Vagina (tissue), 2 donors: ENCODE data around the gene LPP. TPM values are rescaled to one million over a fixed set of nuclear protein-coding genes. Genes with fewer than 3 reads are reported as not detected.

Source experiments
- DNase-seq, 2 donors: peaks; one replicate each; pipeline ENCODE4 v3.0.0-alpha.2; 2017; ENCODE audit errors: extremely low spot score in 2 of 2
- H3K27ac ChIP-seq: fragments of 200-600 bp; sonication (generic); one replicate; pipeline ENCODE4 v1.5.1; 2019
- H3K27me3 ChIP-seq: fragments of 200-600 bp; sonication (generic); one replicate; pipeline ENCODE4 v1.5.1; 2019
- H3K36me3 ChIP-seq, 2 donors: fragments of 200-600 bp; sonication (generic); one replicate each; pipeline ENCODE4 v1.5.1; 2017 to 2019
- H3K4me1 ChIP-seq: fragments of 200-600 bp; sonication (generic); one replicate; pipeline ENCODE4 v1.5.1; 2019
- H3K4me3 ChIP-seq, 2 donors: fragments of 200-600 bp; sonication (generic); 1 replicate in 1 of 2; 2 replicates in 1 of 2; pipeline ENCODE4 v1.5.1; 2016 to 2019
- H3K9me3 ChIP-seq: fragments of 200-600 bp; sonication (generic); one replicate; pipeline ENCODE4 v1.5.1; 2019
- CTCF ChIP-seq, 3 experiments: fragments of 450-650 bp in 2 of 3; fragments of 200-600 bp in 1 of 3; sonication (generic) in 1 of 3; IDR thresholded peaks; one replicate each; pipeline ENCODE4 v1.5.1; 2017 to 2019; ENCODE audit warnings: antibody characterized with exemption in 3 of 3, mild to moderate bottlenecking in 2 of 3, moderate library complexity in 2 of 3
- POLR2A ChIP-seq, 2 donors: fragments of 450-650 bp; IDR thresholded peaks; one replicate each; pipeline ENCODE4 v1.6.1; 2017; ENCODE audit warnings: antibody characterized with exemption in 2 of 2, mild to moderate bottlenecking in 2 of 2, moderate library complexity in 2 of 2
- POLR2AphosphoS5 ChIP-seq, 2 donors: sonication (generic); formaldehyde crosslinking; IDR thresholded peaks; one replicate each; pipeline ENCODE4 v1.9.0; 2017; ENCODE audit warnings: antibody characterized with exemption in 2 of 2, mild to moderate bottlenecking in 2 of 2, low read depth in 1 of 2; ENCODE audit not compliant: insufficient read depth in 1 of 2
- intact Hi-C: fragments of 100-400 bp; cut with DNase I; formaldehyde crosslinking; loops from one replicate; pipeline ENCODE4 v1.15.1; 2023
- total RNA-seq: library from RNA; depleted of rRNA; stranded (reverse); fragments of >200 nt; gene quantifications from one replicate; pipeline ENCODE4 v1.2.3, GENCODE V29; 2016

Gene LPP
- total RNA-seq, 1 donor from 2014 or later = 248 TPM

- no peak for TF ChIP-seq POLR2A (IDR thresholded peaks at IDR 0.05)
- no peak for TF ChIP-seq POLR2AphosphoS5 (IDR thresholded peaks at IDR 0.05; ENCODE audit: insufficient read depth in 1 of 2, low read depth in 1 of 2)
- TF ChIP-seq CTCF (IDR thresholded peaks at IDR 0.05) = no peak
- H3K4me3 ChIP-seq = no peak overlapping the region
- intact Hi-C loops = loop anchor here (1.0 kb wide), 1 partner anchor 18 kb away; no protein-coding TSS in a partner anchor
- H3K36me3 ChIP-seq = no peaks in the 10 kb centered on the region
- no peak overlapping the region for H3K27ac ChIP-seq
- H3K9me3 ChIP-seq = no peaks in the 10 kb centered on the region
- H3K27me3 ChIP-seq = no peaks in the 10 kb centered on the region
- H3K4me1 ChIP-seq = no peaks in the 10 kb centered on the region
- no peak for DNase-seq
Measured at GRCh38 chr3:188890572-188891270, 736.8 kb downstream of the LPP start.

- Histone ChIP-seq H3K36me3 (no peaks in the 10 kb centered on the region), H3K4me3 (no peak overlapping the region), H3K27me3 (no peaks in the 10 kb centered on the region), H3K9me3 (no peaks in the 10 kb centered on the region), H3K4me1 (peaks cover 24% of the 10 kb centered on the region), H3K27ac (peak overlapping the region; percentile 29)
- no peak for DNase-seq
- intact Hi-C loops = no loop called here
- no peak for TF ChIP-seq CTCF (IDR thresholded peaks at IDR 0.05)
- no peak for TF ChIP-seq POLR2AphosphoS5 (IDR thresholded peaks at IDR 0.05; ENCODE audit: insufficient read depth in 1 of 2, low read depth in 1 of 2)
- TF ChIP-seq POLR2A (IDR thresholded peaks at IDR 0.05) = no peak
Measured at GRCh38 chr3:188899881-188900280, 745.9 kb downstream of the LPP start.

GRCh38 chr3:188900421-188900951 is 746.5 kb downstream of the LPP start:
- no peaks in the 10 kb centered on the region for H3K36me3 ChIP-seq
- DNase-seq = no peak
- no peak for TF ChIP-seq POLR2A (IDR thresholded peaks at IDR 0.05)
- TF ChIP-seq POLR2AphosphoS5 (IDR thresholded peaks at IDR 0.05; ENCODE audit: insufficient read depth in 1 of 2, low read depth in 1 of 2) = peak in 1 of 2 donors; percentile 87
- no peaks in the 10 kb centered on the region for H3K27me3 ChIP-seq
- H3K4me3 ChIP-seq = no peak overlapping the region
- H3K27ac ChIP-seq = peak overlapping the region; percentile 28
- peaks cover 24% of the 10 kb centered on the region for H3K4me1 ChIP-seq
- H3K9me3 ChIP-seq = no peaks in the 10 kb centered on the region
- intact Hi-C loops = no loop called here

- H3K4me1 ChIP-seq = peaks cover 24% of the 10 kb centered on the region
- H3K27me3 ChIP-seq = no peaks in the 10 kb centered on the region
- no peaks in the 10 kb centered on the region for H3K36me3 ChIP-seq
- no peaks in the 10 kb centered on the region for H3K9me3 ChIP-seq
- DNase-seq = no peak
- H3K27ac ChIP-seq = peak overlapping the region; percentile 28
- intact Hi-C loops = no loop called here
- TF ChIP-seq POLR2A (IDR thresholded peaks at IDR 0.05) = no peak
- TF ChIP-seq POLR2AphosphoS5 (IDR thresholded peaks at IDR 0.05; ENCODE audit: insufficient read depth in 1 of 2, low read depth in 1 of 2) = no peak
- no peak for TF ChIP-seq CTCF (IDR thresholded peaks at IDR 0.05)
- no peak overlapping the region for H3K4me3 ChIP-seq
Measured at GRCh38 chr3:188901126-188901525, 747.2 kb downstream of the LPP start.

- intact Hi-C loops = no loop called here
Measured at GRCh38 chr3:188901671-188902287, 747.8 kb downstream of the LPP start.

More at GRCh38 chr3:188901671-188902287, 747.8 kb downstream of the LPP start:
- Histone ChIP-seq H3K4me3 (no peak overlapping the region), H3K27me3 (no peaks in the 10 kb centered on the region), H3K36me3 (no peaks in the 10 kb centered on the region), H3K27ac (peak overlapping the region; percentile 28), H3K9me3 (no peaks in the 10 kb centered on the region), H3K4me1 (peaks cover 24% of the 10 kb centered on the region)
- TF ChIP-seq POLR2A (IDR thresholded peaks at IDR 0.05) = no peak
- TF ChIP-seq POLR2AphosphoS5 (IDR thresholded peaks at IDR 0.05; ENCODE audit: insufficient read depth in 1 of 2, low read depth in 1 of 2) = no peak
- TF ChIP-seq CTCF (IDR thresholded peaks at IDR 0.05) = no peak
- DNase-seq = no peak
